ENCODE results near the gene FAM98B. TPM values are rescaled to one million over a fixed set of nuclear protein-coding genes. Genes with fewer than 3 reads are reported as not detected.

The FAM98B gene
- total and polyA plus RNA-seq, 2 donors = 13.4 to 39.4 TPM

DNA sequence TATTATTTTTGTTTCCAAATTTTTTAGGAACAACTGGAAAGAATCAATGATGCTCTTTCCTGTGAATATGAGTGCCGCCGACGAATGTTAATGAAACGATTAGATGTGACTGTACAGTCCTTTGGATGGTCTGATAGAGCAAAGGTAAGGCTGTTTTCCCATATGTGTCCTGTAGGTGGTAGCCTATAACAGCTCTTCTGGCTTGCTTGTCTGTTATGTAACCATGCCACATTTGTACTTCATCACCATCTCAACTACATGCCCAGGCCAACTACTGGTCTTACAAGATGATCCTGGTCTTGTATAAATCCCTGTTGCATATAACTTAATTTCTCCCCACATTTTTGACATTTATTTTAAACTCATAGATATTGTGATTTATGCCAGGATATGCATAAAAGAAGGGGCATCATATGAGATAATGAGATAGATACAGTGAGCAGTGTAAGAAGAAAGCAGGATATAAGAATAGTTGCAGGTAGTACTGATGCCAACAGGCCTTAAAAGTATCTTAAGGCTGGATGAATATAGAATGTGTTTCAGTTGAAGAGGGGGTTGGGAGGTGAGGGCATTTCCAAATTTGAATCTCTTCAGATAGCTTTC lies 20.3 kb downstream of the FAM98B start:
- 77% methylated on average over 4 of the region's 4 CpGs for whole genome bisulfite sequencing
- Histone ChIP-seq H3K36me3 (ENCODE audit: insufficient read depth) (peaks cover 2% of the 10 kb centered on the region), H3K27ac (ENCODE audit: low read depth) (no peak overlapping the region), H3K4me3 (ENCODE audit: low read depth, low read length) (no peak overlapping the region), H3K4me1 (ENCODE audit: insufficient read depth) (no peaks in the 10 kb centered on the region)
- DNase-seq (ENCODE audit: extremely low spot score) = no peak

DNA sequence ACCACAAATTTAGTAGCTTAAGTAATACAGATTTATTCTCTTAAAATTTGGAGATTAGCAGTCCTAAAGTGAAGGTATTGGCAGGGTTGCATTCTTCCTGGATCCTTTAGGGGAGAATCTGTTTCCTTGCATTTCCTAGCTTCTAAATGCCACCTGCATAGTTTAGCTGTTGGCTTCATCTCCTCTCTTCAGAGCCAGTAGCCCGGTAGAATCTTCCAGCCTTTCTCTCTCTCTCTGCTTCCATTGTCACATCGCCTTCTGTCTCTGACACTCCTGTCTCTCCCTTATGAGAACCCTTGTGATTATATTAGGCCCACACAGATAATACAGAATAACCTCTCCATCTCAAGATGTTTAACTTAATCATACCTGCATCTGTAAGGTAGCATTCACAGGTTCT lies 21.4 kb downstream of the FAM98B start:
- Histone ChIP-seq H3K4me3 (ENCODE audit: low read depth, low read length) (no peak overlapping the region), H3K27ac (ENCODE audit: low read depth) (no peak overlapping the region), H3K36me3 (ENCODE audit: insufficient read depth) (peaks cover 2% of the 10 kb centered on the region), H3K4me1 (ENCODE audit: insufficient read depth) (no peaks in the 10 kb centered on the region)
- no peak for DNase-seq (ENCODE audit: extremely low spot score)
- 95% methylated on average over 2 of the region's 2 CpGs for WGBS

DNA sequence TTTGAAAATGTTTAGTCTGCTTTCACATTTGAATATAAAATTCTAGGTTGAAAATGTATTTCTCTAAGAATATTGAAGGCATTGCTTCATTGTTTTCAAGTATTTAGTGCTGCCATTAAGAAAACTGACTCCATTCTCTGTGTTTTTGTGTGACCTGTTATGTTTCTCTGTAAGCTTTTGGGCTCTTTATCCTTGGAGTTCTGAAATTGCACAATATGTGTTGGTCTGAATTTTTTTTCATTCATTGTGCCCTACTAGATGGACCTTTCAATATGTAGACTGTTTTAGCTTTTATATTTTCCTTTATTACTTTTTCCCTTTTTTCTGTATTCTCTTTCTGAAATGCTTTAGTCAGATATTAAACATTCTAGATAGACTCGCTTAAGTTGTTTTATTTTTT lies 22.2 kb downstream of the FAM98B start:
- 100% methylated on average over 1 of the region's 1 CpG for WGBS
- Histone ChIP-seq H3K4me1 (ENCODE audit: insufficient read depth) (no peaks in the 10 kb centered on the region), H3K4me3 (ENCODE audit: low read depth, low read length) (no peak overlapping the region), H3K27ac (ENCODE audit: low read depth) (no peak overlapping the region), H3K36me3 (ENCODE audit: insufficient read depth) (peaks cover 2% of the 10 kb centered on the region)
- no peak for DNase-seq (ENCODE audit: extremely low spot score)

DNA sequence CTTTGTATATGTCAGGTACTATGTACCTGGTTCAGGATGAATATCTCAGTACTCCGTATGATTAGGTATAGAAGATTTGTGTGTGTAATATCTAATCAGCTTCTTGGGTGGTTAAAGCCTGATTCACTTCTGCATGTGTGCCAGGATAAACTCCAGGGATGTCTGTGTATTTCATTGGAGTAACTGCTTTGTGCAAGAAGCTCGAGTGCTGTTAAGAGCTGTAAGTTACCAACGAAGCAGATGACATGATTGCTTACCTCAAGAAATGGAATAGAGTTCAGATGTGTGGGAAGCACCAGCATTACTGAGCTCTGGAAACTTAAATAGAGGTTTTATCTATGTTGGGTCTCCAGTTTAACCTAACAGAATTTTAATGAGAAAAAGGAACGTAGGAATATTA lies 23.7 kb downstream of the FAM98B start:
- H3K4me3 ChIP-seq (ENCODE audit: low read depth, low read length) = no peak overlapping the region
- 80% methylated on average over 4 of the region's 4 CpGs for WGBS
- no peaks in the 10 kb centered on the region for H3K4me1 ChIP-seq (ENCODE audit: insufficient read depth)
- DNase-seq (ENCODE audit: extremely low spot score) = no peak
- peaks cover 2% of the 10 kb centered on the region for H3K36me3 ChIP-seq (ENCODE audit: insufficient read depth)
- H3K27ac ChIP-seq (ENCODE audit: low read depth) = no peak overlapping the region

DNA sequence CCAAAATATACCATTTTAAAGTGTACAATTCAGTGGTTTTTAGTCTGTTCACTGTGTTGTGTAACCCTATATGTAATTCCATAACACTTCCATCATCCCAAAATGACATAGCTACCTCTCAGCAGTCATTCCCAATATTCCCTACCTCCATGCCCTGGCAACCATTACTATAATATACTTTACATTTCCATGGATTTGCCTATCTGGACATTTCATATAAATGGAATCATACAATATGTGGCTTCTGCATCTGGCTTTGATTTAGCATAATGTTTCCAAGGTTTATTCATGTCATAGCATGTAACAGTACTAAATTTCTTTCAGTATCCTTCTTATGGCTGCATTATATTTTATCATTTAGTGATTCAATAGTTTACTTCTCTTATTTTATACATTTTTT lies 25.3 kb downstream of the FAM98B start:
- Histone ChIP-seq H3K27ac (ENCODE audit: low read depth) (no peak overlapping the region), H3K4me1 (ENCODE audit: insufficient read depth) (no peaks in the 10 kb centered on the region), H3K36me3 (ENCODE audit: insufficient read depth) (peaks cover 2% of the 10 kb centered on the region), H3K4me3 (ENCODE audit: low read depth, low read length) (no peak overlapping the region)
- DNase-seq (ENCODE audit: extremely low spot score) = no peak

DNA sequence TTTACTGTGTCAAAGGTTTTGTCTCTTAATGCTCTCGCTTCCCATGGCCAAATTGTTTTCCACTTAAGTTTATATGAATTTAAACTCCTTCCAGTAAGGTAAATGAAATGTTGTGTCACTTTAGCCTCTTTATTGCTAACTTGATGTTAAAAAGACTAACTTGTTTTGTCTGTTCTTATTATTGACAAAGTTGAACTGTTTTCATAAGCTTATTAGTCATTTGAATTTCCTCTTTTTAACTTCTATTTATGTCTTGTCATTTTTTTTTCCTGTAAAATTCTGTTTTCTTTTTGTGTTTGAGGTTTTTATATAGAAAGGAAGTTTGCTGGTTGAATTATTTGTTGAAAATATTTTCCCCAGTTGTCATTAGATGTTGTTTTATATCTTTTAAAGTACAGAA lies 25.8 kb downstream of the FAM98B start:
- Histone ChIP-seq H3K4me3 (ENCODE audit: low read depth, low read length) (no peak overlapping the region), H3K4me1 (ENCODE audit: insufficient read depth) (no peaks in the 10 kb centered on the region), H3K36me3 (ENCODE audit: insufficient read depth) (peaks cover 2% of the 10 kb centered on the region), H3K27ac (ENCODE audit: low read depth) (no peak overlapping the region)
- no peak for DNase-seq (ENCODE audit: extremely low spot score)
- WGBS = 96% methylated on average over 1 of the region's 1 CpG

DNA sequence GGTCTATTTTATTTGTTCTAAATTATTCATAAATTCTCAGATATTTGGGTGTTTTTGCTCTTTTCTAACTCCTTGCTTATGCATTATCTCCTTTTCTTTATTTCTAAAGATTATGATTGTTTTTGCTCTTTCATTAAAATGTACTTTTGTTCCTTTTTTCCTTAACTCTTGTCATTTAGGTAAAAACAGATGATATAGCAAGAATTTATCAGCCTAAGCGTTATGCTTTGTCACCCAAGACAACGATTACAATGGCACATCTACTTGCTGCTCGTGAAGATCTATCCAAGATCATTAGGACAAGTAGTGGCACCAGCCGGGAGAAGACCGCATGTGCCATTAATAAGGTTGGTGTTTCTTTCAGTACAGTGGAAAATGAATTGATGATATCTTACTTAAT lies 27.2 kb downstream of the FAM98B start:
- Histone ChIP-seq H3K4me1 (ENCODE audit: insufficient read depth) (no peaks in the 10 kb centered on the region), H3K27ac (ENCODE audit: low read depth) (no peak overlapping the region), H3K4me3 (ENCODE audit: low read depth, low read length) (no peak overlapping the region), H3K36me3 (ENCODE audit: insufficient read depth) (no peaks in the 10 kb centered on the region)
- WGBS = 94% methylated on average over 5 of the region's 5 CpGs
- DNase-seq (ENCODE audit: extremely low spot score) = no peak

DNA sequence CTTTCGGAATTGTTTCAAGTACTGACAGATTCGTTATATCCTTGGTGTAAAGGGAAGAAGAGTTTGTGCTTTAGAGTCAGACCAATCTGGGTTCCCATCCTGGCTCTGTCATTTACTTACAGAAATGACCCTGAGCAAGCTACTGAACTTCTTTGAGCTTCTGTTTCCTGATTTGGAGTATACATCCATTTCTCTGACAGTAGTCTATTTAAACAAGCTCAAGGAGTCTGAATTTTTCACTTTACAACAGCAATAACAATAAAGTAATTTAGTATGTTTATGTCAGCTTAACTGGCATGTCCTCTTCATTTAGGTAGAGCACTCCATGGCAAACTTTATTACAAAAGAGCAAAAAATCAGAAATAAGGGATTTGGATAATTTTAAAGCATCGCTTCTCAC lies 27.8 kb downstream of the FAM98B start:
- Histone ChIP-seq H3K4me1 (ENCODE audit: insufficient read depth) (no peaks in the 10 kb centered on the region), H3K4me3 (ENCODE audit: low read depth, low read length) (no peak overlapping the region), H3K27ac (ENCODE audit: low read depth) (no peak overlapping the region), H3K36me3 (ENCODE audit: insufficient read depth) (no peaks in the 10 kb centered on the region)
- DNase-seq (ENCODE audit: extremely low spot score) = no peak
- 97% methylated on average over 3 of the region's 3 CpGs for WGBS

DNA sequence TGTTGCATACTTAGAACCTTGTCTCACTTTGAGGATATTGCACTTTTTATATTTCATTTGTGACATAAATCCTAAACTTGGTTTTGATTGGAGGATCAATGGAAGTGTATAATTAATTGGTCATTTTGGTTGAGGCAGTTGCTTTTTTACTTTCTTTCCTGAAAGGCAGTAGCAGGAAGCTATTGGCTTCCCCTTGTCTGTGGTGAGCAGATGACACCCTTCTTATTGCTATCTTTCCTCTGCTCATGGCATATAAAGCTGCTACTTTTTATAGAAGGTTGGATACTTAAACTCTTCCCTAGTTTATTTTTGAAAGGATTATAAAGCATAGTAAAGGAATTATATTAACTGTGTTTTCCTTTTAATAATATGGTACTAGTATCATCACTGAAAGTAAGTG lies 28.6 kb downstream of the FAM98B start:
- no peaks in the 10 kb centered on the region for H3K36me3 ChIP-seq (ENCODE audit: insufficient read depth)

DNA sequence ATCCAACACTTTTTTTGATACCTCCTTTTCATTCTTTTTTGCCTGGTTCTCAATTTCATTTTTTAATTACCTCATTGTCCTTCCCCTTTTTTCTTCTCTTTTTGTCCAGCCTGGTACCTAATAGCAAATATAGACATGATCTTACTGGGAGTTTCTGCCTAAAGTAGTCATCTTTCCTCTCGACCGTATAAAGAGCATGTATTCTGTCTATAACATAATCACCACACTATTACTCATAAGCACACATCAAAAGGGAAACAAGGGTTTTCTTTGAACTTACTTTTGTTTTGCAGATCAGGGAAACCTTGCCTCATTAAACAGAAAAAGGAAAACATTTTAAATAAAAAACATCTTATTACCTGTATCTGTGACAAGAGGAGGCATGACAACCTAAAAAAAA lies 33.0 kb downstream of the FAM98B start:
- H3K27ac ChIP-seq (ENCODE audit: low read depth) = no peak overlapping the region
- WGBS = 78% methylated on average over 2 of the region's 2 CpGs
- H3K4me3 ChIP-seq (ENCODE audit: low read depth, low read length) = no peak overlapping the region
- H3K36me3 ChIP-seq (ENCODE audit: insufficient read depth) = no peaks in the 10 kb centered on the region
- DNase-seq (ENCODE audit: extremely low spot score) = no peak
- no peaks in the 10 kb centered on the region for H3K4me1 ChIP-seq (ENCODE audit: insufficient read depth)

More for the DNA sequence above, 28.6 kb downstream of the FAM98B start:
- Histone ChIP-seq H3K27ac (ENCODE audit: low read depth) (no peak overlapping the region), H3K4me1 (ENCODE audit: insufficient read depth) (no peaks in the 10 kb centered on the region), H3K4me3 (ENCODE audit: low read depth, low read length) (no peak overlapping the region)
- DNase-seq (ENCODE audit: extremely low spot score) = no peak

DNA sequence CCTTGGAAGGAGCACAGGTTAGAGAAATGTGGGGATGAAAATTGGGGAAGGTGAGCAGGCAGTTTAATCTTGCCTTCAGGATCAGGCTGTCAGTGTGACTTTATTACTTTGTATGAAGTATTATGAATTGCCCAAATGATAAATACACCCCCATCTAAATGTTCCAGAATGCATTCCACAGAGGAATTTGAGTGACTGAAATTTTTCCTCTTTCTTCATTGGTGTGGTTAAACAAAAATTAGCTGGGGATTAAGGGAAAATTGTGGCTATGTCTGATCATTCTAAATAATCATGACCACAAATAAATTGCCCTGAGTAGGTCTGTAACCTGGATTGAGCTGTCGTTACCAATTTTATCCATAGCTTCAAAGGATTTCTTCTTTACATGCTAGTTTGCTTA lies 33.5 kb downstream of the FAM98B start:
- no peak overlapping the region for H3K4me3 ChIP-seq (ENCODE audit: low read depth, low read length)
- no peak overlapping the region for H3K27ac ChIP-seq (ENCODE audit: low read depth)
- no peaks in the 10 kb centered on the region for H3K36me3 ChIP-seq (ENCODE audit: insufficient read depth)
- DNase-seq (ENCODE audit: extremely low spot score) = no peak
- H3K4me1 ChIP-seq (ENCODE audit: insufficient read depth) = no peaks in the 10 kb centered on the region
- 83% methylated on average over 1 of the region's 1 CpG for WGBS

DNA sequence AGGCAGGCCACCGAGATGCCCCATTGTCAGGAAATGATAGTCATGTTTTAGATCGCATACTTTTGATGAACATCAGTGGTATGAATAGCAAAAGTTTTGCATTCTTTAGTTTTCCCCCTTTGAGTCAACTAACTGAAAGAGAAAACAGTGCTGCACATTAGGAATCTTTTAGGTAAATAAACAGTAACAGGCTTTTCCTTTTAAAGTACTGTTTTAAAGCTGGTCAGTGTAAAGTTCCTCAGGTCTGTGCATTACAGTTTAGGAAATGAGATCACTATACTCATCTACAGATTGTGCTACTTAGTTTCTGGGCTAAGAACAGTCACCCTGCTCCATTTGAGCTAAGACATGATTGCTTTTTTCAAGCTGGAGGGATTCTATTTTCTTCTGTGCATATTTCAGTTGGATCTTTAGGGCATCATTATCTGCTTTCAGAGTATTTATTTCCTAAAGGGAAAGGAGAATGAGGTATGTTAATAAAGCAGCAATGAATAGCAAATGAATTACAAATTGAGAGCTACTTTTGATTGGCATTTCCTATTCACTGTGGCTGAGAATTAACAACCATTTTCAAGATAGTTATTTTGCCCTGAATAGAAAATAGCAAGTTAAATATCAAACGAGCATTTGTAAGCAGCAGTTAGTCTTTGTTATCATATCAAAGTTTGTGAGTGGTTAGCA lies 36.5 kb downstream of the FAM98B start:
- H3K4me3 ChIP-seq (ENCODE audit: low read depth, low read length) = no peak overlapping the region
- DNase-seq (ENCODE audit: extremely low spot score) = no peak
- no peaks in the 10 kb centered on the region for H3K36me3 ChIP-seq (ENCODE audit: insufficient read depth)
- 48% methylated on average over 3 of the region's 3 CpGs for WGBS
- H3K27ac ChIP-seq (ENCODE audit: low read depth) = no peak overlapping the region
- H3K4me1 ChIP-seq (ENCODE audit: insufficient read depth) = no peaks in the 10 kb centered on the region

DNA sequence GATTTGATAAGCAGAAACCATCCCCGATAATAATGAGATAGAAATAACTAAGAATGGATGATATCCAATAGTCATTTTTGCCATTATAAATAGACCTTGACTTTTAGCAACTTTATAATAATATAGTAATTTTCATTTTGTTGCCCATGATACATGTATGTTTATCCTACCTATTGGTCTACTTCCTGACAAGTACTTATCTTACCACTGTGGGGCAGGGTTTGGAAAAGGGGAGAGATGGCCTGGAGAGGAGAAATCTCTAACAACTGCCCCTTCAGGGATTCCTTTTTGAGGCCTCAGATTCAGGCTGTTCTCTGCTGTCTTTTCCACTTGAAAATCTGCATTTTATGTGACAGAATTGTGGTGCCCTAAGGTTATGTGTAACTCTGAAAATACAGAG lies 42.2 kb downstream of the FAM98B start:
- 86% methylated on average over 1 of the region's 1 CpG for WGBS
- no peaks in the 10 kb centered on the region for H3K4me1 ChIP-seq (ENCODE audit: insufficient read depth)
- no peak overlapping the region for H3K4me3 ChIP-seq (ENCODE audit: low read depth, low read length)
- DNase-seq (ENCODE audit: extremely low spot score) = no peak
- no peaks in the 10 kb centered on the region for H3K36me3 ChIP-seq (ENCODE audit: insufficient read depth)
- no peak overlapping the region for H3K27ac ChIP-seq (ENCODE audit: low read depth)

DNA sequence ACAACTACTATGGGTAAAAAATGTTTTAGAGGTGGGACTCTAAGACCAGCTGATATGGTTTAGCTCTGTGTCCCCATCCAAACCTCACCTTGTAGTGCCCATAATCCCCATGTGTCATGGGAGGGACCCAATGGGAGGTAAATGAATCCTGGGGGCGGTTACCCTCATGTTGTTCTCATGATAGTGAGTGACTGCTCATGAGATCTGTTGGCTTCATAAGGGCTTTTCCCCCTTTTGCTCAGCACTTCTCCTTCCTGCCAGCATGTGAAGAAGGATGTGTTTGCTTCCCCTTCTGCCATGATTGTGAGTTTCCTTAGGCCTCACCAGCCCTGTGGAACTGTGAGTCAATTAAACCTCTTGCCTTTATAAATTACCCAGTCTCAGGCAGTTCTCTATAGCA lies 45.7 kb downstream of the FAM98B start:
- H3K27ac ChIP-seq (ENCODE audit: low read depth) = no peak overlapping the region
- H3K4me1 ChIP-seq (ENCODE audit: insufficient read depth) = no peaks in the 10 kb centered on the region
- WGBS = 97% methylated on average over 1 of the region's 1 CpG
- no peak for DNase-seq (ENCODE audit: extremely low spot score)
- H3K4me3 ChIP-seq (ENCODE audit: low read depth, low read length) = no peak overlapping the region
- no peaks in the 10 kb centered on the region for H3K36me3 ChIP-seq (ENCODE audit: insufficient read depth)

DNA sequence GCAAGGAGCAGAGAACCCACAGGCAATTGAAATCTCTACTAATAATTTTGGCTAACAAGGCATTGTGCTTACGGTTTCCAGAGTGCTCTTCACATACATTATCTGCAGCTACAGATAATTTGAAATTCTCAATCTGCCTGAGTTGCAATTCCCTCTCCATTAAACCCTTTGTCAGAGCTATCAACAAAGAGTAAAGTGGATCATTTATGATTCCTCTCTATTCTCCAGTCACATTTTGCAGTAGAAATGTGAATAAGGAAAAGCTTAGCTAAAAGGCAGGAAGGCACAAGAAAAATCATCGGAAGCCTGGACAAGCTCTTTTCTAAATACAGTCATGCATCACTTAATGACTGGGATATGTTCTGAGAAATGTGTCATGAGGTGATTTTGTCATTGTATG lies 49.6 kb downstream of the FAM98B start:
- WGBS = 80% methylated on average over 2 of the region's 2 CpGs
- H3K4me1 ChIP-seq (ENCODE audit: insufficient read depth) = no peaks in the 10 kb centered on the region
- DNase-seq (ENCODE audit: extremely low spot score) = no peak
- no peak overlapping the region for H3K4me3 ChIP-seq (ENCODE audit: low read depth, low read length)
- no peak overlapping the region for H3K27ac ChIP-seq (ENCODE audit: low read depth)
- no peaks in the 10 kb centered on the region for H3K36me3 ChIP-seq (ENCODE audit: insufficient read depth)

All from urinary bladder (tissue), 4 donors.